ENCODE measurements around the gene FAM117B.

FAM117B gene

DNA sequence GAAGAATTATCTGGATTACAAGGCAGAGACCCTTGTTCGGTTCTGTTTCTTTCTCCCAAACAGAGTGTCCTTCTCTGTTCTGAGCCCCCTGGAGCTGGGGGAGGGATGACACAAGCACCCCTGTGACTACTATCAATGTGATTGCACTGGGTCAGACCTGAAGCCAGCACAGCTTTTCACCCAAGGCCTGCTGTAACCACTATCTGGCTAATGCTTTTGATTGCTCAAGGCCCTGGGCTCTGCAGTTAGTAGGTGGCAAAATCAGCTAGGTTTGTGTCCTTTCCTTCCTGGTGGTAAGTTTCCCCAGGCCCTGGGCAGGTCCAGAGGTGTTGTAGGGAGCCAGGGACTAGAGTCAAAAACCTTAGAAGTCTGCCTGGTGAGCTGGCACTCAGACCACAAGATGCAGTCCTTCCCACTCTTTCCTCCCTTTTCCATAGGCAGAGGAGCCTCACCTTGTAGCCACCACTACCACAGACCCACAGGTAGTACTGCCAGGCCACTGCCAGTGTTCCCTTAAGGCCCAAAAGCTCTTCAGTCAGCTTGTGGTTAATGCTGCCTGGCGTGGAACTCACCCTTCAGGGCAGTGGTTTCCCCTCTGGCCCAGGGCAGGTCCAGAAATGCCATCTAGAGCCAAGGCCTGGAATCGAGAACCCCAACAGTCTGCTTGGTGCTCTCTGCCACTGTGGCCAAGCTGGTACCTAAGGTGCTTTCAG, 83.0 kb downstream of the FAM117B start:
- Mint-ChIP-seq H3K27ac (ENCODE audit: low read depth) (peak overlapping the region; percentile 84), H3K36me3 (ENCODE audit: insufficient read depth) (no peaks in the 10 kb centered on the region), H3K4me3 (no peak overlapping the region), H3K9me3 (peaks cover 11% of the 10 kb centered on the region), H3K27me3 (no peaks in the 10 kb centered on the region), H3K4me1 (peaks cover 36% of the 10 kb centered on the region)
- DNase-seq (ENCODE audit: low spot score in 2 of 2) (no peak), ATAC-seq (replicated peaks; ENCODE audit: extremely low read depth, poor library complexity, severe bottlenecking) (no peak)

DNA sequence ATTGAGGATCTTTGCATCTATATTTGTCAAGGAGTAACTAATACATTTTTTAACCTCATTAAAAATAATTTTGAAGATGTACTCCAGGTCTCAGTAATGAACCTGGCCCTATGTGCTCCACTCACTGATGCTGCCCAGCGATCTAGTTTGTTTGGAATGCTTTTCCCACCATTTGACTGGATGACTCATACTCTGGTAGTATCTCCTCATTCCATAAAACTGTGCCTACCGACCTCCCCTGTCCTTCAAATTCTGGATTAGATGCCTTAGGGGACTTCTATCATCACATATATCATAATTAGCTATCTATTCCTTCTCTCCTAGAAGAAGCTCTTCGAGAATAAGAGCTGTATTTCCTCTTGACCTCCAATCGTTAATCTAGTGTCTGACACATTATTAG, 83.8 kb downstream of the FAM117B start:
- H3K27me3 Mint-ChIP-seq, result no peaks in the 10 kb centered on the region
- DNase-seq (ENCODE audit: low spot score in 2 of 2) (no peak), ATAC-seq (replicated peaks; ENCODE audit: extremely low read depth, poor library complexity, severe bottlenecking) (no peak)
- peaks cover 27% of the 10 kb centered on the region for H3K4me1 Mint-ChIP-seq
- H3K36me3 Mint-ChIP-seq (ENCODE audit: insufficient read depth), result no peaks in the 10 kb centered on the region
- no peak overlapping the region for H3K4me3 Mint-ChIP-seq
- H3K9me3 Mint-ChIP-seq, result peaks cover 11% of the 10 kb centered on the region
- peak overlapping the region; percentile 84 for H3K27ac Mint-ChIP-seq (ENCODE audit: low read depth)

DNA sequence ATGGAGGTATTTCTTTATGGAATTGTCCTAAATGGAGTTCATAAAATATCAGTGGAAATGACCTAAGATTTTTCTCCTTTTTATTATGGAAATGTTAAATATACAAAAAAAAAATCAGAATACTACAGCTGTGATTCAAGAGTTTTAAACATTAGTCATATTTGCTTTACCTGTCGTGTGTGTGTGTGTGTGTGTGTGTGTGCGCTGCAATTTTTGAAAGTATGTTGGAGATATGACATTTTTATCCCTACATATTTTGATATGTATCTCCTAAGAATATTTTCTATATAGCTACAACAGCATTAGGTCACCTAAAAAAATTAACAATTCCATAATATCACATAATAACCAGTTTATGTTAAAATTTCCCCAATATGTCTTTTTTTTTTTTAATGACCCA, 85.5 kb downstream of the FAM117B start:
- H3K9me3 Mint-ChIP-seq, result peaks cover 11% of the 10 kb centered on the region
- no peak overlapping the region for H3K4me3 Mint-ChIP-seq
- H3K4me1 Mint-ChIP-seq, result peaks cover 27% of the 10 kb centered on the region
- ATAC-seq (replicated peaks; ENCODE audit: extremely low read depth, poor library complexity, severe bottlenecking) (no peak), DNase-seq (ENCODE audit: low spot score in 2 of 2) (no peak)
- peak overlapping the region; percentile 44 for H3K27ac Mint-ChIP-seq (ENCODE audit: low read depth)
- H3K27me3 Mint-ChIP-seq, result no peaks in the 10 kb centered on the region
- peaks cover 3% of the 10 kb centered on the region for H3K36me3 Mint-ChIP-seq (ENCODE audit: insufficient read depth)

DNA sequence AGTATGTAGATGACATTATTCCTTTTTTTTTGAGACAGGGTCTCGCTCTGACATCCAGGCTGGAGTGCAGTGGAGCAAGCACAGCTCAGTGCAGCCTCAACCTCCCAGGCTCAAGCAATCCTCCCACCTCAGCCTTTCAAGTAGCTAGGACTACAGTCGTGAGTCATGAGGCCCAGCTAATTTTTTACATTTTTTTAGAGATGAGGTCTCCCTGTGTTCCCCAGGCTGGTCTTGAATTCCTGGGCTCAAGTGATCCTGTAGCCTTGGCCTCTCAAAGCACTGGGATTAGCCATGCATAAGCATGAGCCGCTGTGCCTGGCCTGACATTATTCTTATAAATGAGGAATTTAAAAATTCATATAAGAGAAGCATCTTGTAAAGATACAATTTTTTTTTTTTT, 86.9 kb downstream of the FAM117B start:
- Mint-ChIP-seq H3K4me1 (peaks cover 20% of the 10 kb centered on the region), H3K36me3 (ENCODE audit: insufficient read depth) (peaks cover 8% of the 10 kb centered on the region), H3K4me3 (no peak overlapping the region), H3K9me3 (peaks cover 4% of the 10 kb centered on the region), H3K27me3 (no peaks in the 10 kb centered on the region), H3K27ac (ENCODE audit: low read depth) (no peak overlapping the region)
- ATAC-seq (replicated peaks; ENCODE audit: extremely low read depth, poor library complexity, severe bottlenecking), result no peak
- DNase-seq (ENCODE audit: low spot score in 2 of 2), result no peak

DNA sequence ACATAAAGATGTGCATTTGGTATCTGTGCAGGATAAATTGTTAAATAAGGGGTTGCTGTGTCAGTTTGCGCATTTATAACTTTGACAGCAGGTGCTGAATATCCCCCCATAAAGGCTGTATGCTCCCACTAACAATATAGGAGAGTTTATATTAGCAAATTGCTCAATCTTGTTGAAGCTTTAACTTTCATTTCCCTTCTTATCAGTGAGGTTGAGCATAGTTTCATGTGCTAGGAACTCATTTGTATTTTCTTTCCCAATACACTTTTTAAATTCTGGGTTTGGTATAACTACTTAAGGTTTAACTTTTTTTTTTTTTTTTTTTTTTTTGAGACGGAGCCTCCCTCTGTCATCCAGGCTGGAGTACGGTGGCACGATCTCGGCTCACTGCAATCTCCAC, 89.0 kb downstream of the FAM117B start:
- Mint-ChIP-seq H3K36me3 (ENCODE audit: insufficient read depth) (peaks cover 13% of the 10 kb centered on the region), H3K27ac (ENCODE audit: low read depth) (no peak overlapping the region), H3K4me3 (no peak overlapping the region), H3K4me1 (peaks cover 2% of the 10 kb centered on the region), H3K27me3 (no peaks in the 10 kb centered on the region), H3K9me3 (no peaks in the 10 kb centered on the region)
- DNase-seq (ENCODE audit: low spot score in 2 of 2), result no peak
- no peak for ATAC-seq (replicated peaks; ENCODE audit: extremely low read depth, poor library complexity, severe bottlenecking)

DNA sequence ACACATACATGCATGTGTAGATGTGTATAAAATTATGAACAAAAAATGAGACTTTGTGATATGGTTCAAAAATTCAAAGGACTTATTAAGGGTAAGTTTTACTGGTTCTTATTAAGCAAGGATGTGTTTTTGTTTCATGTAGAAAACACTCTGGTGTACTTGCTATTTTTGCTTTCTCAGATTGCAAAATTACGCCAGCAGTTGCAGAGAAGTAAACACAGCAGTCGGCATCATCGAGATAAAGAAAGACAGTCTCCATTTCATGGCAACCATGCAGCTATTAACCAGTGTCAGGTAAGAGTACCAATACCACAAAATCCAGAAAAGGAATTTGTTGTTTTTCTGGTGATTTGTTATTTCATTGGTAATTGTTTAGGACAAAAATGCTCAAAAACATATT, 91.3 kb downstream of the FAM117B start:
- H3K27ac Mint-ChIP-seq (ENCODE audit: low read depth), result no peak overlapping the region
- no peak overlapping the region for H3K4me3 Mint-ChIP-seq
- no peak for DNase-seq (ENCODE audit: low spot score in 2 of 2)
- H3K36me3 Mint-ChIP-seq (ENCODE audit: insufficient read depth), result peaks cover 19% of the 10 kb centered on the region
- no peaks in the 10 kb centered on the region for H3K4me1 Mint-ChIP-seq
- ATAC-seq (replicated peaks; ENCODE audit: extremely low read depth, poor library complexity, severe bottlenecking), result no peak
- H3K9me3 Mint-ChIP-seq, result no peaks in the 10 kb centered on the region
- no peaks in the 10 kb centered on the region for H3K27me3 Mint-ChIP-seq

DNA sequence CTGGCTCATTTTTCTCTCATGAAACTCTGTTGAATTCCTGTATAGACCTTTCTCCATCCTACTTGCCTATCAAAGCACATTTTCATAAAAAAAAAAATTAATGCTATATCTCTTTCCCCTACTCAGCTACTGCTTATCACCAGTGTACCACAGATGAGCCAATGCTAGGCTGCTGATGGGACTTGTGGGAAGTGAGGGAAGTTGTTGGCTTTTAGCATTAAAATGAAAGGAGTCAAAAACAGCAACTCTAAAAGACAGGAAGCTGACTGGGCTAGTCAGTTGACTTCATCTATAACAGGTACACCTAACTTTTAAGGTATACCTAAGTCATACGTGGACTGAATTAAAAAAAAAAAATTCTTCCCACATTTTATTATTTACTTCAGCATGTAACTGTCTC, 102.1 kb downstream of the FAM117B start:
- Mint-ChIP-seq H3K27ac (ENCODE audit: low read depth) (no peak overlapping the region), H3K4me3 (no peak overlapping the region), H3K4me1 (no peaks in the 10 kb centered on the region), H3K27me3 (no peaks in the 10 kb centered on the region), H3K36me3 (ENCODE audit: insufficient read depth) (peaks cover 2% of the 10 kb centered on the region), H3K9me3 (peaks cover 9% of the 10 kb centered on the region)
- DNase-seq (ENCODE audit: low spot score in 2 of 2), result no peak
- no peak for ATAC-seq (replicated peaks; ENCODE audit: extremely low read depth, poor library complexity, severe bottlenecking)

DNA sequence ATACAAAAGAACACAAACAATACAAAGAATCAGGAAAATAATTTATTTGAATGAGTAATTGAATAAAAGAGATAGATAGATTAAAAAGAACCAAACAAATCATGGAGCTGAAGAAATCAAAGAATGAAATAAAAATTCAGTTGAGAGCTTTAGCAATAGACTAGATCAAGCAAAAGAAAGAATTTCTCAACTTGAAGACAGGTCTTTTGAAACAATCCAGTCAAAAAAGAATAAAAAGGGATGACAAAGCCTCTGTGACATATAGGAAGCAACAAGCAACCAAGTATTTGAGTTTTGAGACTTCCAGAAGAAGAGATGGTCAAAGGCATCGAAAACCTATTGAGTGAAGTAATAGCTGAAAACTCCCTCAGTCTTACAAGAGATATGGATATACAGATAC, 108.8 kb downstream of the FAM117B start:
- no peak for DNase-seq (ENCODE audit: low spot score in 2 of 2)
- Mint-ChIP-seq H3K4me1 (no peaks in the 10 kb centered on the region), H3K27me3 (no peaks in the 10 kb centered on the region), H3K27ac (ENCODE audit: low read depth) (no peak overlapping the region), H3K4me3 (no peak overlapping the region), H3K36me3 (ENCODE audit: insufficient read depth) (peaks cover 6% of the 10 kb centered on the region), H3K9me3 (peaks cover 16% of the 10 kb centered on the region)
- no peak for ATAC-seq (replicated peaks; ENCODE audit: extremely low read depth, poor library complexity, severe bottlenecking)

DNA sequence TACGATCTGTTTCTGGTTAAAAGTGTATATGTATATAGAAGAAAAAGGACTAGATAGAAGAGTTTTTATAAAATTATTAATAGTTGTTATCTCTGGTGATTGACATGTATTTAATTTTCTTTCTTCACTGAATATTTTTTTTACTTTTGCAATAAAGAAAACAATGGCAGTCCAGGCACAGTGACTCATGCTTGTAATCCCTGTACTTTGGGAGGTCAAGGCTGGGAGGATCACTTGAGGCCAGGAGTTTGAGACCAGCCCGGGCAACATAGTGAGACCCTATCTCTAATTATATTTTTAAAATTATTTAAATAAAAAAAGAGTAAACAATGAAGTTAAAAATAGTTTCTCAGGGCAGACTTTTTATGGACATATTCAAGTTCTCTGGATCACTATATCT, 114.7 kb downstream of the FAM117B start:
- no peaks in the 10 kb centered on the region for H3K4me1 Mint-ChIP-seq
- DNase-seq (ENCODE audit: low spot score in 2 of 2), result no peak
- H3K36me3 Mint-ChIP-seq (ENCODE audit: insufficient read depth), result no peaks in the 10 kb centered on the region
- no peak overlapping the region for H3K4me3 Mint-ChIP-seq
- no peaks in the 10 kb centered on the region for H3K9me3 Mint-ChIP-seq
- no peak for ATAC-seq (replicated peaks; ENCODE audit: extremely low read depth, poor library complexity, severe bottlenecking)
- no peak overlapping the region for H3K27ac Mint-ChIP-seq (ENCODE audit: low read depth)
- no peaks in the 10 kb centered on the region for H3K27me3 Mint-ChIP-seq

DNA sequence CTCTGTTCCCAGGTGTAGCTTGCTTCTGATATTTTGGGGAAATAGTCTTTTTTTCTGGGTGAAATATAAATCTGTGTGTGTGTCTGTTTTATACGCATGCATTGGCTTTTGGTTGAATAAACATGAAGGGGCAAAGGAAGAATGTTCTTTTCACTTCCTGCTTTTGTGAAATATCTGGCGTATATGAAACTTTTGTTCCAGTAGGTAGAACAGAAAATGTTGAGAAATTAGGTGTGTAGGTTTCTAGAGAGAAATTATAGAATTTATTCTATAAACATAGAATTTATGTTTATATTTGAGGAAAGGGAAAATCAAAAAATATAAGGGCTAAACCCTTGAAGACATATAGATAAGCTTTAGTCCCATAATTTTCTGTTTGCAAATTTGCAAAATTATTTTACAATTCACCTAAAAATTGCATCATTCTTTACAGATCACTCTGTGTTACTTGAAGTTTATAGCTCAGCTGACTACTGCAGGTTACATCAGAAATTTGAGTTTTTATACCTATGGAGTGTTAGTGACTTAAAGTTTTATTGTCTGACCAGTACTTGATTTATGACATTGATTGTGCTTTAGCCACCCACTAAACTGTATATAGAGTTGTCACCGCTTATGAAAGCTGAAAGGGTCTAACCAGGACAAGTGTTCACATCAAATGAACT, 116.1 kb downstream of the FAM117B start:
- Mint-ChIP-seq H3K27me3 (no peaks in the 10 kb centered on the region), H3K9me3 (no peaks in the 10 kb centered on the region), H3K4me1 (no peaks in the 10 kb centered on the region), H3K36me3 (ENCODE audit: insufficient read depth) (peaks cover 2% of the 10 kb centered on the region), H3K4me3 (no peak overlapping the region), H3K27ac (ENCODE audit: low read depth) (no peak overlapping the region)
- no peak for ATAC-seq (replicated peaks; ENCODE audit: extremely low read depth, poor library complexity, severe bottlenecking)
- no peak for DNase-seq (ENCODE audit: low spot score in 2 of 2)

DNA sequence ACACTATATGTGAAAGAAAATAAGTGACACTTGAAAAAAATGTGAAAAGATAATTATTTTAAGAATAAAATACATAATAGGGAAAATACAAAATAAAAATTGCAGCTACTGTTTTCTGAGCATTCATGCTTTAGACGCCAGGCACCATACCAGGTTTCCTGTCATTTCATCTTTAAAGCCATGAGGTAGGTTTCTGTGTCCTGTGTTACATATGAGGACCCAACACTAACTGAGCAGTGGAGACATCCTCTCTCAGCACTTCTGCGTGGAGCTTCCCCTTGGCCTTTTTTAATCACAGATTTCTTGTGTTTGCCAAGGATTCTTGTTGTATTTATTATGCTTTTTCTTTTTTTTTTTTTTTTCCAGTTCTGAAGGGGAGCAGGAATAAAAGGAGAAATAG, 117.3 kb downstream of the FAM117B start:
- no peak overlapping the region for H3K27ac Mint-ChIP-seq (ENCODE audit: low read depth)
- no peak for ATAC-seq (replicated peaks; ENCODE audit: extremely low read depth, poor library complexity, severe bottlenecking)
- DNase-seq (ENCODE audit: low spot score in 2 of 2), result no peak
- no peaks in the 10 kb centered on the region for H3K9me3 Mint-ChIP-seq
- peaks cover 5% of the 10 kb centered on the region for H3K36me3 Mint-ChIP-seq (ENCODE audit: insufficient read depth)
- H3K4me1 Mint-ChIP-seq, result no peaks in the 10 kb centered on the region
- no peak overlapping the region for H3K4me3 Mint-ChIP-seq
- H3K27me3 Mint-ChIP-seq, result no peaks in the 10 kb centered on the region

DNA sequence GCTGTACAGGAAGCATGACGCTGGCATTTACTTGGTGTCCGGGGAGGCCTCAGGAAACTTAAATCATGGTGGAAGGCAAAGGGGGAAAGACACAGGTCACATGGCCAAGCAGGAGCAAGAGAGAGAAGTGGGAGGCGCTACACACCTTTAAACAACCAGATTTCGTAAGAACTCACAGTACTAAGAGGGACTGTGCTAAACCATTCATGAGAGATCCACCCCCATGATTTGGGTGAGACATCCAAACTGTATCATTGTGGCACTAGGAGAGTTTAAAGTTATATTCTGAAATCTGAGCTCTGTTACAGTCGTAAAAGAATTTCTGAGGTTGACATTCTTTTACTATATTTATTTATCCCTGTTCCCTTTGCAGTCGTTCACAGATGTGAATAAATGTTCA, 120.2 kb downstream of the FAM117B start:
- Mint-ChIP-seq H3K4me1 (no peaks in the 10 kb centered on the region), H3K36me3 (ENCODE audit: insufficient read depth) (peaks cover 17% of the 10 kb centered on the region), H3K27me3 (no peaks in the 10 kb centered on the region), H3K9me3 (no peaks in the 10 kb centered on the region), H3K27ac (ENCODE audit: low read depth) (no peak overlapping the region), H3K4me3 (no peak overlapping the region)
- DNase-seq (ENCODE audit: low spot score in 2 of 2) (no peak), ATAC-seq (replicated peaks; ENCODE audit: extremely low read depth, poor library complexity, severe bottlenecking) (no peak)

DNA sequence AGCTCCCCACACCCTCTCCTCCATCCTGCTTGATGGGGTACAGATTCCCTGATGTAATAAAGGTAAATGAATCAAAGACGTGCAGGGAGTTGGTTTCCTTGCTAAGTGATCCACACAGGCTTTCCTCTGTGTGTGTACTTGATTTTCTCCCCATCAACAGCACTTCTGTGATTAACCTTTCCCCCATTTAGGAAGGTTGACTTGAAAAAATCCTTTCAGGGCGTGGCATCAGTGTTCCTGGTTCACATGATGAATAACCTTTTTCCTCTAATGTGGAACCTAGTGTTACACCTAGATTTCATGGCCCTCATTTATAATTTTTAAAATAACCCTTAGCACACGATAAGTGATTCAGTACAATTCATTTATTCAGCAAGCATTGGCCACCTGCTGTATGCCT, 121.8 kb downstream of the FAM117B start:
- no peak overlapping the region for H3K4me3 Mint-ChIP-seq
- no peaks in the 10 kb centered on the region for H3K9me3 Mint-ChIP-seq
- H3K36me3 Mint-ChIP-seq (ENCODE audit: insufficient read depth), result peaks cover 23% of the 10 kb centered on the region
- H3K4me1 Mint-ChIP-seq, result peaks cover 13% of the 10 kb centered on the region
- H3K27ac Mint-ChIP-seq (ENCODE audit: low read depth), result no peak overlapping the region
- no peak for ATAC-seq (replicated peaks; ENCODE audit: extremely low read depth, poor library complexity, severe bottlenecking)
- no peak for DNase-seq (ENCODE audit: low spot score in 2 of 2)
- no peaks in the 10 kb centered on the region for H3K27me3 Mint-ChIP-seq
